ENCODE measurements around the gene FAM72A.
"Not testable (repeated sequence)": the region's sequence is repeated elsewhere in the genome, so short reads cannot be mapped to it uniquely, and the experiment has no call there.

The FAM72A gene

GRCh38 chr1:206167350-206168029 lies 35.1 kb downstream of the FAM72A start:
- not testable (repeated sequence) for DNase-seq

DNA sequence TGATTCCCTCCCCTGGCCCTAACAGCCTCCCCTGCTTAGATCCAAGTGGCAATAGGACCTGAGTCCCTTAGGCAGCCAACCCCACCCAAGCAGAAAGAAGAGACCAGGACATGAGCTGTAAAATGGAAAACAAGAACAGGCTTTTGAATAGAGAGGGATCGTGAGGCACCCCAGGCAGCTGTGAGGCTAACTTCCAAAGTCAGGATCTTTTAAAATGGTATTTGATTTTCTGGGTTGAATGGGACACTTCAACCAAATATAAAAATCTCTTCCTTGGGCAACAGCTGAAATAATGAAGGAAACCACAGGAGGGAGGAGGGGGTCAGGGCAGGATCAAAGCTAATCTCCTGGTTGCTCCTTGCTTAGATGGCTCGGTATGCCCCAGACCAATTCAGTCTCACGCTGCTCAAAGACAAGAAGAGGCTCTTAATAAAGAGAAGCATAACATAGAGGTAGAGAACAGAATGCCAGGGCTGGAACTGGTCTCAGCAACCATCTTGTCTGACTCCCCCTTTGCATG lies 56.8 kb downstream of the FAM72A start:
- DNase-seq = no peak

GRCh38 chr1:206144605-206145004 lies 58.0 kb downstream of the FAM72A start:
- DNase-seq = no peak

DNA sequence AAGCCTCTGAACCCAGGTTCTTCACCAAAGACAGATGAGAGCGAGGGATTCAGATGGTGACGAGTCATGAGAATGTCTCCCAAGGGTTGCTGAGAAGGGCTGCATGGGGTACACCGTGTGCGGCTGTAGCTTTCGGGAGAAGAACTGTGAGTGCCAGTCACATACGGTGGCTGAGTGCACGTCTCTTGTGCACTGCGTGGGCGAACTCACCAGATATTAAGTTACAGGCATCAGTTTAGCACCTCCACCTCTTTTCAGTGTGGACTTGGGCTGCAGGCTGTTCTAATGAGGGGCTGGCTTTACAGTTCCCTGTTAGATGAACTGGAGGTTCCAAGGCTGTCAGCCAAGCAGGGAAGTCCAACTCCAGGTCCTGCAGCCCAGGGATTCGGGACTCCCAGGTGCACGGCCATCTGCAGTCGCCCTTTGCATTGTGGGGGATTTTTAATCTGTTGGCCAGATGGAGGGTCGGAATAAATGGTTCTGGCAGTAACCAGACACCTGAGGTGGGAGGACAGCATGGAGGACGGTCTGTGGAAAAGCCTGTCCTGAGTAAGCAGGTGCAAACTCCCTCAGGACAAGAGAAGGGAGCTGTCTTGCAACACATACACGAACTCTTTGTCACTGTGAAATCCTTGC lies 59.0 kb downstream of the FAM72A start:
- DNase-seq = peak; percentile 80

DNA sequence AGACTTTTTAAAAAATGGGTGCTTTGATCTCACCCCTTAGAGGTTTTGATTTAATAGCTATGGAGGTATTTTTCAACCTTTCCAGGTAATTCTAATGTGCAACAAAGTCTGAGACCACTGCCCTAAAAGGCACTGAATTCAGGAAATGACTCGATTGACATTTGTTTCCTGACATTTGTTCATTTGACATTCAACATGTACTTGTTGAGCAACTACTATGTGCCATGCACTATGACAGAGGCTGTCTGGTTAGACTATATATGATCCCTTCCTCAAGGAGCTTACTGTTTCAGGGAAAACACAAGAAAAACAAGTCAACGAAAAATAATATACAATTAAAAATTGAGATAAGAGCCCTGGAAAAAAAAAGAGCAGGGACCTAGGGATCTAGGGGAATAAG lies 59.9 kb downstream of the FAM72A start:
- no peak for DNase-seq

DNA sequence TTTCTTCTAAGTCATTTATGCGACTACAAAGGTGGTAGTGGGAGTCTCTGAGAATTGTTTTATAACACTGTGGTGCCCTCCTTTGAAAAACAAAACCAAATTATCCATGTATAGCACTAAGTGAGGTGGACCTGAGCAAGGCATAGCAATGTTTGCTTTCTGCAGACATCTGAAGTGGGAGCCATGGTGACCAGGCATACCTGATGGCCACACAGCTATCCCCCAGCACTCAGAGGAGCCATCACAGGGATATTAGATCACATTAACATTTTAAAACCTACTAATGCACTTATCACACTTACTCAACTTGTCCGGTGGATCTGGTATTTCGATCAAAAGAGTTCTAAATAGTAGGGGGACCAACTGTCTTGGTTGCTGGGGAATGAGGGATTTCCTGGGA lies 60.6 kb downstream of the FAM72A start:
- DNase-seq = no peak

DNA sequence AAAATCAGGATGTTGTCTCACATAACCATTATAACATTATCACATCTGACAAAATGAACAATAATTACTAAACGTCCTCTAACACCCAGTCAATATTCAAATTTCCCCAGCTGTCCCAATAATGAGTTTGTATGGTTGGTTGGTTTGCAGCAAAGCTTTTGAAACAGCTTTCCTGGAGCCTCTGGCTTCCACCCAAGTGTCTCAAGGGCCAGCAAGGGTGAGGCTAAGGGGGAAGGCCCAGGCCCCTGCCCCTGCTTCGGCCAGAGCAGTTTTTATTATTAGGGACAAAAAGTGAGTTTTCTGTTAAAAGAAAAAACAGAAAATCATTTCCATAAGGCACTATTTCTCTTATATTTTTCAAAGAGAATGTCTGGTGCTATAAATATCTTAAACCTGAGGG lies 66.4 kb downstream of the FAM72A start:
- DNase-seq = no peak

All from NCI-H2107 (cell line).